IPS-18c (cell line): Measurements from ENCODE around the gene CREG2.

Experiments
- H3K4me3 ChIP-seq: 2 replicates; pipeline ENCODE4 v1.7.0; 2013; ENCODE audit warnings: low read depth, mild to moderate bottlenecking, low read length, moderate library complexity; ENCODE audit not compliant: insufficient read depth
- H3K9me3 ChIP-seq: one replicate; pipeline ENCODE4 v1.6.1; 2013; ENCODE audit warnings: mild to moderate bottlenecking, low read length, moderate library complexity; ENCODE audit not compliant: control insufficient read depth, insufficient read depth

Gene CREG2

GRCh38 chr2:101305492-101306078 lies 81.7 kb downstream of the CREG2 start:
- H3K9me3 ChIP-seq, result no peaks in the 10 kb centered on the region
- H3K4me3 ChIP-seq, result no peak overlapping the region

- no peak overlapping the region for H3K4me3 ChIP-seq
- no peaks in the 10 kb centered on the region for H3K9me3 ChIP-seq
Observed at GRCh38 chr2:101305035-101305434, 82.3 kb downstream of the CREG2 start.

- Histone ChIP-seq H3K4me3 (no peak overlapping the region), H3K9me3 (no peaks in the 10 kb centered on the region)
Observed at GRCh38 chr2:101303688-101304087, 83.6 kb downstream of the CREG2 start.

GRCh38 chr2:101302016-101302415 lies 85.3 kb downstream of the CREG2 start:
- Histone ChIP-seq H3K4me3 (no peak overlapping the region), H3K9me3 (no peaks in the 10 kb centered on the region)

- H3K9me3 ChIP-seq, result no peaks in the 10 kb centered on the region
Observed at GRCh38 chr2:101300836-101301235, 86.5 kb downstream of the CREG2 start.

GRCh38 chr2:101300164-101300563 lies 87.1 kb downstream of the CREG2 start:
- H3K9me3 ChIP-seq, result no peaks in the 10 kb centered on the region
- no peak overlapping the region for H3K4me3 ChIP-seq

More at GRCh38 chr2:101300836-101301235, 86.5 kb downstream of the CREG2 start:
- H3K4me3 ChIP-seq, result no peak overlapping the region

GRCh38 chr2:101299604-101300003 lies 87.7 kb downstream of the CREG2 start:
- Histone ChIP-seq H3K9me3 (no peaks in the 10 kb centered on the region), H3K4me3 (no peak overlapping the region)

- H3K4me3 ChIP-seq, result no peak overlapping the region
- no peaks in the 10 kb centered on the region for H3K9me3 ChIP-seq
Observed at GRCh38 chr2:101297383-101297782, 89.9 kb downstream of the CREG2 start.

- no peaks in the 10 kb centered on the region for H3K9me3 ChIP-seq
- no peak overlapping the region for H3K4me3 ChIP-seq
Observed at GRCh38 chr2:101296371-101296770, 90.9 kb downstream of the CREG2 start.

GRCh38 chr2:101295895-101296294 lies 91.4 kb downstream of the CREG2 start:
- H3K9me3 ChIP-seq, result no peaks in the 10 kb centered on the region
- no peak overlapping the region for H3K4me3 ChIP-seq
